K562 (cell line): ENCODE data around the gene HEATR9. TPM values are rescaled to one million over a fixed set of nuclear protein-coding genes. Genes with fewer than 3 reads are reported as not detected.

Experiments
- CSDE1 ChIP-seq, 2 experiments: fragments of 450-650 bp; IDR thresholded peaks; 2 replicates each; pipeline ENCODE4 v1.6.1; 2016; ENCODE audit warnings: mild to moderate bottlenecking in 1 of 2
- HDGF ChIP-seq: fragments of 450-650 bp; IDR thresholded peaks from 2 replicates; pipeline ENCODE4 v1.6.1; 2016
- HEY1 ChIP-seq: fragments of 250-450 bp; sonication (Bioruptor Pico); IDR thresholded peaks from 2 replicates; pipeline ENCODE4 v1.5.0; 2020; ENCODE audit warnings: mild to moderate bottlenecking, moderate library complexity, borderline replicate concordance
- JUND ChIP-seq, 2 experiments: IDR thresholded peaks; 2 replicates in 1 of 2; 3 replicates in 1 of 2; pipeline ENCODE4 v1.6.1; 2011; ENCODE audit warnings: borderline replicate concordance in 2 of 2, low read depth in 2 of 2, low read length in 2 of 2, improper control_type of control experiment in 1 of 2, missing biosample characterization in 1 of 2, missing genetic modification characterization in 1 of 2, missing genetic modification reagents in 1 of 2
- MAZ ChIP-seq, 2 experiments: fragments of 450-650 bp in 1 of 2; sonication (generic) in 1 of 2; formaldehyde crosslinking; IDR thresholded peaks in 1 of 2; conservative IDR thresholded peaks in 1 of 2; 2 replicates each; pipeline versions ENCODE4 v1.4.0 to v1.5.0; 2020; ENCODE audit warnings: mild to moderate bottlenecking in 1 of 2, missing genetic modification reagents in 1 of 2
- NR3C1 ChIP-seq: sonication (generic); formaldehyde crosslinking; IDR thresholded peaks from 2 replicates; pipeline ENCODE4 v1.8.1; 2022; ENCODE audit warnings: missing genetic modification reagents
- RBM17 ChIP-seq: fragments of 200-400 bp; formaldehyde crosslinking; IDR thresholded peaks from 2 replicates; pipeline ENCODE4 v1.6.1; 2017; ENCODE audit warnings: low read depth, mild to moderate bottlenecking, low read length, borderline replicate concordance
- SIX5 ChIP-seq, 2 experiments: IDR thresholded peaks; 2 replicates each; pipeline ENCODE4 v1.6.1; 2011; ENCODE audit warnings: low read length in 2 of 2, borderline replicate concordance in 1 of 2, low read depth in 1 of 2, mild to moderate bottlenecking in 1 of 2, moderate library complexity in 1 of 2; ENCODE audit not compliant: insufficient read depth in 1 of 2
- SMAD4 ChIP-seq: fragments of 250-450 bp; sonication (Bioruptor Pico); conservative IDR thresholded peaks from 2 replicates; pipeline ENCODE4 v1.8.0; 2021; ENCODE audit warnings: inconsistent platforms, mild to moderate bottlenecking, moderate library complexity
- STAT5B ChIP-seq: fragments of 250-450 bp; sonication (Bioruptor Pico); IDR thresholded peaks from 2 replicates; pipeline ENCODE4 v1.8.0; 2021; ENCODE audit warnings: mild to moderate bottlenecking, inconsistent platforms
- TARDBP ChIP-seq: fragments of 450-650 bp; IDR thresholded peaks from 2 replicates; pipeline ENCODE4 v1.6.1; 2016
- ZNF584 ChIP-seq: fragments of 200-800 bp; sonication (Bioruptor generic); IDR thresholded peaks from 2 replicates; pipeline ENCODE4 v1.6.1; 2016; ENCODE audit warnings: low read depth, mild to moderate bottlenecking, missing genetic modification characterization, missing compliant biosample characterization
- ZNF740 ChIP-seq, 3 experiments: fragments of 200-800 bp in 1 of 3; sonication (Bioruptor generic) in 1 of 3; sonication (generic) in 1 of 3; formaldehyde crosslinking in 1 of 3; IDR thresholded peaks; 2 replicates each; pipeline versions ENCODE4 v1.6.1 to v1.8.0; 2016 to 2022; ENCODE audit warnings: mild to moderate bottlenecking in 2 of 3, missing compliant biosample characterization in 2 of 3, missing genetic modification characterization in 2 of 3, missing genetic modification reagents in 1 of 3
- polyA plus RNA-seq, 8 experiments: library from polyadenylated mRNA; depleted of rRNA in 4 of 8; stranded (reverse) in 5 of 8; unstranded in 3 of 8; fragments of >200 nt; fragmentation: Nextera tagmentation in 2 of 8; fragmentation: Illumina TruSeq in 1 of 8; extraction: Ambion mirVana in 2 of 8; extraction: Trizol in 1 of 8; gene quantifications; 2 replicates each; pipeline versions ENCODE4 v1.2.1 to v1.2.3, GENCODE V29; 2011 to 2014; ENCODE audit warnings: inconsistent platforms in 1 of 8, missing spikeins in 1 of 8
- total RNA-seq, 7 experiments: library from RNA; depleted of rRNA in 6 of 7; stranded (reverse); fragments of >200 nt in 6 of 7; fragmentation: Illumina TruSeq in 2 of 7; extraction: Trizol in 2 of 7; gene quantifications; 2 replicates each; pipeline versions ENCODE4 v1.2.1 to v1.2.3, GENCODE V29; 2011 to 2021; ENCODE audit warnings: low replicate concordance in 1 of 7
- TF ChIP-seq, protein P1 (sequence below): fragments of 250-450 bp; sonication (Bioruptor Pico); IDR thresholded peaks from 2 replicates; pipeline ENCODE4 v1.6.1; 2021; ENCODE audit warnings: mild to moderate bottlenecking
- TF ChIP-seq, protein P2 (sequence below): fragments of 450-650 bp; formaldehyde crosslinking; IDR thresholded peaks from 2 replicates; pipeline ENCODE4 v1.4.0; 2020; ENCODE audit warnings: mild to moderate bottlenecking
- TF ChIP-seq, protein P3 (sequence below): sonication (generic); formaldehyde crosslinking; IDR thresholded peaks from 2 replicates; pipeline ENCODE4 v1.8.1; 2023; ENCODE audit warnings: missing genetic modification reagents, mild to moderate bottlenecking, borderline replicate concordance

Gene HEATR9
- total and polyA plus RNA-seq, 9 of the 15 experiments (the other 6 are each of a cell fraction or from before 2014, with no cell fraction given): not detected

DNA sequence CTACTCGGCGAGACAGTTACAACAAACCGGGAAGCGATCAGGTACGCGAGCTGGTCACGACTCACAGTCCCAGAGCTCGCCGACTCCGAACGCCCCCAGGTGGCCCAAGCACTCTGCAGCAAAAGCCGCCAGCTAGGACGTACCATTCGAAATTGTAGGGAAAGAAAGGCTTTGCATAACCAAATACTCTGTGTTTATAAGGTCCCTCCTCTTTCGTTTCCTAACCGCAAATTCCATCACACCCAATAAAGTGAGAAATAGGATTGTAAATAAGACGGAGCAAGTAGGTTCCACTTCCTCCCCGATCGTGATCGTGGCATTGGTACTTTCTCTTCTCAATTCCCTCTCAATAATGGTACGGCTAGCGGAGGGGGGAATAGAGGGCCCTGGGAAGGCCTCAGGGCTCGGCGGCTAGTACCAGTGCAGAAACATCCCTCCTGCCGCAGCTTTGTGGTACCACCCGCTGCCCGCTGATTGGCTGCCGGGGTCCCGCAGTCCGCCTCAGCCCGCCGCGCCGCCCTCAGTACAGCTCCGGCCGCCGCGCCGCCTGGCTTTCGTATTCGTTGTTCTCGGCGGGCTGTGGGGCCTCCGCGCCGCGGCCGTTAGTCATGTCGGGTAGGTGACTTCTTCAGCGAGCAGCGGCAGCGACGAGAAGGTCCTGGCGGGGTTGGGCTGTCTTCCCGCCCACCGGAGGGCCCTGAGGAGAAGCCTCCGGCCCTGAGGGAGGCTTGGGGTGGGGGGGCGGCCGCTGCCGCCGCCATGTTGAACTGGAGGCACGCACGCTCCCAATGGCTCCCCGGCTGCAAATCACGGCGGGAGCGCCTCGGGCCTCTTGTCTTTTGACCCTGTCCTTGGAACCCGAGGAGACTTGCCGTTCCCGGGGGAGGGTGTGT, 59.5 kb downstream of the HEATR9 start, which contains the start of gene TAF15 (continued):
- TF ChIP-seq, protein P1, sequence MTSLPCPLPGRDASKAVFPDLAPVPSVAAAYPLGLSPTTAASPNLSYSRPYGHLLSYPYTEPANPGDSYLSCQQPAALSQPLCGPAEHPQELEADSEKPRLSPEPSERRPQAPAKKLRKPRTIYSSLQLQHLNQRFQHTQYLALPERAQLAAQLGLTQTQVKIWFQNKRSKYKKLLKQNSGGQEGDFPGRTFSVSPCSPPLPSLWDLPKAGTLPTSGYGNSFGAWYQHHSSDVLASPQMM (CRISPR knock-in tag): no peak
- TF ChIP-seq MAZ (CRISPR knock-in tag; conservative IDR thresholded peaks at IDR 0.05 in 1 of 2, IDR thresholded peaks at IDR 0.05 in 1 of 2) (peak; percentile 67 to 85), TARDBP (peak; percentile 59; the same call in 1 of the 2 replicates), STAT5B (CRISPR knock-in tag) (no peak), ZNF740 (CRISPR knock-in tag; IDR thresholded peaks at IDR 0.05) (peak; percentile 99), ZNF740 (tag; IDR thresholded peaks at IDR 0.05) (peak in 1 of 2 experiments; percentile 99; a peak in 2 of 4 replicates), HEY1 (CRISPR knock-in tag) (no peak), JUND (IDR thresholded peaks at IDR 0.05; ENCODE audit: borderline replicate concordance, low read depth, low read length) (peak; percentile 99), JUND (tag; IDR thresholded peaks at IDR 0.05; ENCODE audit: borderline replicate concordance, low read depth, low read length) (peak; percentile 41; the same call in 1 of the 3 replicates), HDGF (no peak), CSDE1 (IDR thresholded peaks at IDR 0.05) (no peak), SMAD4 (peak; percentile 79), NR3C1 (CRISPR knock-in tag) (no peak), SIX5 (IDR thresholded peaks at IDR 0.05; ENCODE audit: borderline replicate concordance in 1 of 2, insufficient read depth in 1 of 2, low read depth in 1 of 2, low read length in 2 of 2) (peak; percentile 36 to 50; a peak in 2 of 4 replicates), ZNF584 (no peak), RBM17 (no peak)
- TF ChIP-seq, protein P2, sequence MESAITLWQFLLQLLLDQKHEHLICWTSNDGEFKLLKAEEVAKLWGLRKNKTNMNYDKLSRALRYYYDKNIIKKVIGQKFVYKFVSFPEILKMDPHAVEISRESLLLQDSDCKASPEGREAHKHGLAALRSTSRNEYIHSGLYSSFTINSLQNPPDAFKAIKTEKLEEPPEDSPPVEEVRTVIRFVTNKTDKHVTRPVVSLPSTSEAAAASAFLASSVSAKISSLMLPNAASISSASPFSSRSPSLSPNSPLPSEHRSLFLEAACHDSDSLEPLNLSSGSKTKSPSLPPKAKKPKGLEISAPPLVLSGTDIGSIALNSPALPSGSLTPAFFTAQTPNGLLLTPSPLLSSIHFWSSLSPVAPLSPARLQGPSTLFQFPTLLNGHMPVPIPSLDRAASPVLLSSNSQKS: no peak
- TF ChIP-seq, protein P3, sequence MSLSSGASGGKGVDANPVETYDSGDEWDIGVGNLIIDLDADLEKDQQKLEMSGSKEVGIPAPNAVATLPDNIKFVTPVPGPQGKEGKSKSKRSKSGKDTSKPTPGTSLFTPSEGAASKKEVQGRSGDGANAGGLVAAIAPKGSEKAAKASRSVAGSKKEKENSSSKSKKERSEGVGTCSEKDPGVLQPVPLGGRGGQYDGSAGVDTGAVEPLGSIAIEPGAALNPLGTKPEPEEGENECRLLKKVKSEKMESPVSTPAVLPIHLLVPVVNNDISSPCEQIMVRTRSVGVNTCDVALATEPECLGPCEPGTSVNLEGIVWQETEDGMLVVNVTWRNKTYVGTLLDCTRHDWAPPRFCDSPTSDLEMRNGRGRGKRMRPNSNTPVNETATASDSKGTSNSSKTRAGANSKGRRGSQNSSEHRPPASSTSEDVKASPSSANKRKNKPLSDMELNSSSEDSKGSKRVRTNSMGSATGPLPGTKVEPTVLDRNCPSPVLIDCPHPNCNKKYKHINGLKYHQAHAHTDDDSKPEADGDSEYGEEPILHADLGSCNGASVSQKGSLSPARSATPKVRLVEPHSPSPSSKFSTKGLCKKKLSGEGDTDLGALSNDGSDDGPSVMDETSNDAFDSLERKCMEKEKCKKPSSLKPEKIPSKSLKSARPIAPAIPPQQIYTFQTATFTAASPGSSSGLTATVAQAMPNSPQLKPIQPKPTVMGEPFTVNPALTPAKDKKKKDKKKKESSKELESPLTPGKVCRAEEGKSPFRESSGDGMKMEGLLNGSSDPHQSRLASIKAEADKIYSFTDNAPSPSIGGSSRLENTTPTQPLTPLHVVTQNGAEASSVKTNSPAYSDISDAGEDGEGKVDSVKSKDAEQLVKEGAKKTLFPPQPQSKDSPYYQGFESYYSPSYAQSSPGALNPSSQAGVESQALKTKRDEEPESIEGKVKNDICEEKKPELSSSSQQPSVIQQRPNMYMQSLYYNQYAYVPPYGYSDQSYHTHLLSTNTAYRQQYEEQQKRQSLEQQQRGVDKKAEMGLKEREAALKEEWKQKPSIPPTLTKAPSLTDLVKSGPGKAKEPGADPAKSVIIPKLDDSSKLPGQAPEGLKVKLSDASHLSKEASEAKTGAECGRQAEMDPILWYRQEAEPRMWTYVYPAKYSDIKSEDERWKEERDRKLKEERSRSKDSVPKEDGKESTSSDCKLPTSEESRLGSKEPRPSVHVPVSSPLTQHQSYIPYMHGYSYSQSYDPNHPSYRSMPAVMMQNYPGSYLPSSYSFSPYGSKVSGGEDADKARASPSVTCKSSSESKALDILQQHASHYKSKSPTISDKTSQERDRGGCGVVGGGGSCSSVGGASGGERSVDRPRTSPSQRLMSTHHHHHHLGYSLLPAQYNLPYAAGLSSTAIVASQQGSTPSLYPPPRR (CRISPR knock-in tag): no peak
